Measurements from ENCODE around the gene DENND6A. TPM values are rescaled to one million over a fixed set of nuclear protein-coding genes. Genes with fewer than 3 reads are reported as not detected.
"Not testable (repeated sequence)": the region's sequence is repeated elsewhere in the genome, so short reads cannot be mapped to it uniquely, and the experiment has no call there.

DENND6A gene
- total RNA-seq, 2 donors from 2014 or later = 23.4 to 35.1 TPM

DNA sequence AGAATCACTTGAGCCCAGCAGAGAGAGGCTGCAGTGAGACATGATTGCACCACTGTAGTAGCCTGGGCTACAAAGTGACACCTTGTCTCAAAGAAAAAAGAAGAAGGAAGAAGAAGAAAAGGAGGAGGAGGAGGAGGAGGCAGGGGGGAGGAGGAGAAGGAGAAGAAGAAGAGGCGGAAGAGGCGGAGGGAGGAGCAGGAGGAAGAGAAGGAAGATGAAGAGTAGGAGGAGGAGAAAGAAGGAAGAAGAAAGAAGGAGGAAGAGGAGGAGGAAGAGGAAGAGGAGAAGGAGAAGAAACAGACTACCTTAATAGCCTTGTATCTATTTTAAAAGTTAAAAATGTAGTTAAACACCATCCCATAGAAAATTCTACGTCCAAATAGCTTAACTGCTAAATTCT lies 76.6 kb downstream of the DENND6A start:
- no peak overlapping the region for H3K27ac Mint-ChIP-seq
- no peaks in the 10 kb centered on the region for H3K4me1 Mint-ChIP-seq

GRCh38 chr3:57611870-57612269 lies 81.0 kb downstream of the DENND6A start:
- peaks cover 39% of the 10 kb centered on the region for H3K36me3 Mint-ChIP-seq (ENCODE audit: low read depth)
- not testable (repeated sequence) for H3K4me3 ChIP-seq (ENCODE audit: low read length); H3K9me3 ChIP-seq (ENCODE audit: control insufficient read depth, low read length); H3K4me1 ChIP-seq (ENCODE audit: control insufficient read depth, insufficient read depth, low read length); H3K36me3 ChIP-seq (ENCODE audit: control insufficient read depth, insufficient read depth, low read length); H3K4me1 Mint-ChIP-seq; H3K4me3 Mint-ChIP-seq; H3K27ac ChIP-seq (ENCODE audit: low read depth, low read length); H3K27me3 Mint-ChIP-seq (ENCODE audit: insufficient read depth); H3K9ac ChIP-seq (ENCODE audit: extremely low read depth, low read length, poor library complexity, severe bottlenecking); H3K27ac Mint-ChIP-seq; H3K27me3 ChIP-seq (ENCODE audit: control insufficient read depth, insufficient read depth, low read length, poor library complexity, severe bottlenecking); DNase-seq
- H3K9me3 Mint-ChIP-seq = peaks cover 47% of the 10 kb centered on the region
- WGBS, 2 experiments (ENCODE audit: insufficient coverage in 1 of 2, insufficient read length in 1 of 2) = 95% methylated on average over 4 of the region's 5 CpGs; no CpG with 5 or more reads in 1 of the 2 experiments

More for the DNA sequence above, 76.6 kb downstream of the DENND6A start:
- TF ChIP-seq, protein P1, sequence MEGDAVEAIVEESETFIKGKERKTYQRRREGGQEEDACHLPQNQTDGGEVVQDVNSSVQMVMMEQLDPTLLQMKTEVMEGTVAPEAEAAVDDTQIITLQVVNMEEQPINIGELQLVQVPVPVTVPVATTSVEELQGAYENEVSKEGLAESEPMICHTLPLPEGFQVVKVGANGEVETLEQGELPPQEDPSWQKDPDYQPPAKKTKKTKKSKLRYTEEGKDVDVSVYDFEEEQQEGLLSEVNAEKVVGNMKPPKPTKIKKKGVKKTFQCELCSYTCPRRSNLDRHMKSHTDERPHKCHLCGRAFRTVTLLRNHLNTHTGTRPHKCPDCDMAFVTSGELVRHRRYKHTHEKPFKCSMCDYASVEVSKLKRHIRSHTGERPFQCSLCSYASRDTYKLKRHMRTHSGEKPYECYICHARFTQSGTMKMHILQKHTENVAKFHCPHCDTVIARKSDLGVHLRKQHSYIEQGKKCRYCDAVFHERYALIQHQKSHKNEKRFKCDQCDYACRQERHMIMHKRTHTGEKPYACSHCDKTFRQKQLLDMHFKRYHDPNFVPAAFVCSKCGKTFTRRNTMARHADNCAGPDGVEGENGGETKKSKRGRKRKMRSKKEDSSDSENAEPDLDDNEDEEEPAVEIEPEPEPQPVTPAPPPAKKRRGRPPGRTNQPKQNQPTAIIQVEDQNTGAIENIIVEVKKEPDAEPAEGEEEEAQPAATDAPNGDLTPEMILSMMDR (conservative IDR thresholded peaks at IDR 0.05) = no peak
- H3K4me3 ChIP-seq (ENCODE audit: low read length) = no peak overlapping the region
- H3K9ac ChIP-seq (ENCODE audit: extremely low read depth, low read length, poor library complexity, severe bottlenecking) = no peak overlapping the region
- H3K4me1 ChIP-seq (ENCODE audit: control insufficient read depth, insufficient read depth, low read length) = no peaks in the 10 kb centered on the region
- H3K9me3 Mint-ChIP-seq = peaks cover 20% of the 10 kb centered on the region
- no peak overlapping the region for H3K4me3 Mint-ChIP-seq
- H3K27me3 ChIP-seq (ENCODE audit: control insufficient read depth, insufficient read depth, low read length, poor library complexity, severe bottlenecking) = no peaks in the 10 kb centered on the region
- H3K36me3 ChIP-seq (ENCODE audit: control insufficient read depth, insufficient read depth, low read length) = no peaks in the 10 kb centered on the region
- DNase-seq = no peak
- H3K27ac ChIP-seq (ENCODE audit: low read depth, low read length) = no peak overlapping the region
- 50 to 62% methylated on average over 2 to 3 of the region's 3 CpGs for WGBS, 2 experiments (ENCODE audit: insufficient coverage in 1 of 2, insufficient read length in 1 of 2)
- peaks cover 25% of the 10 kb centered on the region for H3K36me3 Mint-ChIP-seq (ENCODE audit: low read depth)
- H3K27me3 Mint-ChIP-seq (ENCODE audit: insufficient read depth) = no peaks in the 10 kb centered on the region
- peaks cover 6% of the 10 kb centered on the region for H3K9me3 ChIP-seq (ENCODE audit: control insufficient read depth, low read length)

DNA sequence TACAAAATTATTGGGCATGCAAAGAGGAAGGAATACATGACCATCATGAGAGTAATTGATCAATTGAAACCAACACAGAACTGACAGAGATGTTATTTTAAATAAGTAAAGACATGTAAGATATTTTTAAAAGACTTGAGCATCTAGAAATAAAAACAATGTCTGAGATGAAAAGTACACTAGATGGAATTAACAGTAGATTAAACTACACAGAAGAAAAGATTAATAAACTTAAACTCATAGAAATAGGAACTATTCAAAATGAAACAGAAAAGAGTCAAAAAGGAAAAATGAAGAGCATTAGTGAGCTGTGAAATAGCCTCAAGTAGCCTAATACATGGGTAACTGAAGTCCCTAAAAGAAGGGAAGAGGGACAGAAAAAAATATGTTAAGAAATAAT lies 87.2 kb downstream of the DENND6A start:
- no peaks in the 10 kb centered on the region for H3K4me1 Mint-ChIP-seq
- no peaks in the 10 kb centered on the region for H3K27me3 Mint-ChIP-seq (ENCODE audit: insufficient read depth)
- no peak for DNase-seq
- H3K4me3 ChIP-seq (ENCODE audit: low read length) = no peak overlapping the region
- no peak overlapping the region for H3K27ac ChIP-seq (ENCODE audit: low read depth, low read length)
- TF ChIP-seq, protein P1 (conservative IDR thresholded peaks at IDR 0.05) = no peak
- H3K36me3 ChIP-seq (ENCODE audit: control insufficient read depth, insufficient read depth, low read length) = peaks cover 8% of the 10 kb centered on the region
- H3K36me3 Mint-ChIP-seq (ENCODE audit: low read depth) = peaks cover 46% of the 10 kb centered on the region
- no peak overlapping the region for H3K4me3 Mint-ChIP-seq
- H3K9me3 Mint-ChIP-seq = peaks cover 37% of the 10 kb centered on the region
- no peaks in the 10 kb centered on the region for H3K27me3 ChIP-seq (ENCODE audit: control insufficient read depth, insufficient read depth, low read length, poor library complexity, severe bottlenecking)
- H3K9me3 ChIP-seq (ENCODE audit: control insufficient read depth, low read length) = peaks cover 8% of the 10 kb centered on the region
- H3K9ac ChIP-seq (ENCODE audit: extremely low read depth, low read length, poor library complexity, severe bottlenecking) = no peak overlapping the region
- no peak overlapping the region for H3K27ac Mint-ChIP-seq
- H3K4me1 ChIP-seq (ENCODE audit: control insufficient read depth, insufficient read depth, low read length) = no peaks in the 10 kb centered on the region

- Mint-ChIP-seq H3K27ac (no peak overlapping the region), H3K4me3 (no peak overlapping the region), H3K9me3 (peaks cover 29% of the 10 kb centered on the region), H3K27me3 (ENCODE audit: insufficient read depth) (no peaks in the 10 kb centered on the region), H3K4me1 (no peaks in the 10 kb centered on the region), H3K36me3 (ENCODE audit: low read depth) (peaks cover 40% of the 10 kb centered on the region)
- Histone ChIP-seq H3K9me3 (ENCODE audit: control insufficient read depth, low read length) (peaks cover 8% of the 10 kb centered on the region), H3K27me3 (ENCODE audit: control insufficient read depth, insufficient read depth, low read length, poor library complexity, severe bottlenecking) (no peaks in the 10 kb centered on the region), H3K27ac (ENCODE audit: low read depth, low read length) (no peak overlapping the region), H3K4me1 (ENCODE audit: control insufficient read depth, insufficient read depth, low read length) (no peaks in the 10 kb centered on the region), H3K9ac (ENCODE audit: extremely low read depth, low read length, poor library complexity, severe bottlenecking) (no peak overlapping the region), H3K36me3 (ENCODE audit: control insufficient read depth, insufficient read depth, low read length) (peaks cover 8% of the 10 kb centered on the region), H3K4me3 (ENCODE audit: low read length) (no peak overlapping the region)
- WGBS, 2 experiments (ENCODE audit: insufficient coverage in 1 of 2, insufficient read length in 1 of 2) = 89 to 100% methylated on average over 2 of the region's 2 CpGs
- TF ChIP-seq, protein P1 (conservative IDR thresholded peaks at IDR 0.05) = no peak
- no peak for DNase-seq
These were observed 87.9 kb downstream of the DENND6A start for GRCh38 chr3:57604971-57605370.

Data from endodermal cell (in vitro differentiated cells).